Panc1 (cell line): ENCODE measurements around the gene LAMA1.

Experiments used
- CTCF ChIP-seq: fragments of 450-650 bp; IDR thresholded peaks from 2 replicates; pipeline ENCODE4 v1.5.1; 2017; ENCODE audit warnings: mild to moderate bottlenecking
- POLR2AphosphoS5 ChIP-seq: IDR thresholded peaks from 2 replicates; pipeline ENCODE4 v1.6.1; 2012; ENCODE audit warnings: mild to moderate bottlenecking, low read depth, low read length, moderate library complexity
- REST ChIP-seq, 2 experiments: IDR thresholded peaks; 2 replicates each; pipeline ENCODE4 v1.6.1; 2011 to 2012; ENCODE audit warnings: low read depth in 2 of 2, control low read depth in 1 of 2, low read length in 1 of 2, mild to moderate bottlenecking in 1 of 2, moderate library complexity in 1 of 2; ENCODE audit not compliant: insufficient read depth in 1 of 2

GRCh38 chr18:7035807-7036206, 81.8 kb downstream of the LAMA1 start:
- TF ChIP-seq CTCF (no peak), POLR2AphosphoS5 (no peak), REST (IDR thresholded peaks at IDR 0.05; ENCODE audit: insufficient read depth in 1 of 2, low read depth in 2 of 2, low read length in 1 of 2) (no peak)
